IMR-90 (cell line): ENCODE results near the gene CGNL1. TPM values are rescaled to one million over a fixed set of nuclear protein-coding genes. Genes with fewer than 3 reads are reported as not detected.

ENCODE experiments used
- ATAC-seq: fragments of 200-7000 bp; cut with Tn5 transposase; 2 replicates; pipeline ENCODE4 v1.9.1; 2020; ENCODE audit warnings: low read depth, mild to moderate bottlenecking, moderate library complexity
- BruUV-seq: library from RNA; stranded (reverse); fragments of 400-500 nt; replicated peaks from 2 replicates; lab custom pipeline; 2021; lab: Mats Ljungman, UMichigan
- CTCF ChIA-PET: fragments of 300-600 bp; formaldehyde crosslinking; extraction: SDS; loops from one replicate; lab custom pipeline; 2021; ENCODE audit warnings: antibody characterized with exemption; lab: Yijun Ruan, JAX
- POLR2A ChIA-PET: fragments of 300-600 bp; sonication (Branson Sonifier 250); formaldehyde crosslinking; loops from one replicate; lab custom pipeline; 2022; ENCODE audit warnings: antibody characterized with exemption; ENCODE audit not compliant: unreplicated experiment; lab: Charles Lee
- DNase-seq: peaks from one replicate; pipeline ENCODE4 v3.0.0; 2013
- H2AFZ ChIP-seq: replicated peaks from 2 replicates; pipeline ENCODE3; 2013; ENCODE audit warnings: low read length, mild to moderate bottlenecking; ENCODE audit not compliant: poor library complexity
- H2AK5ac ChIP-seq: 2 replicates; pipeline ENCODE4 v1.6.1; 2013; ENCODE audit warnings: low read depth, low read length, inconsistent platforms
- H2AK9ac ChIP-seq: replicated peaks from 2 replicates; pipeline ENCODE3; 2013; ENCODE audit warnings: mild to moderate bottlenecking, low read depth, low read length, moderate library complexity; ENCODE audit not compliant: poor library complexity
- H2BK120ac ChIP-seq: 2 replicates; pipeline ENCODE4 v1.6.1; 2013; ENCODE audit warnings: low read depth, low read length, inconsistent platforms
- H2BK15ac ChIP-seq: 3 replicates; pipeline ENCODE4 v1.6.1; 2013; ENCODE audit warnings: low read depth, low read length, inconsistent platforms
- H2BK20ac ChIP-seq: 2 replicates; pipeline ENCODE4 v1.6.1; 2013; ENCODE audit warnings: low read depth, mild to moderate bottlenecking, inconsistent platforms, low read length, moderate library complexity
- H2BK5ac ChIP-seq: 2 replicates; pipeline ENCODE4 v1.6.1; 2013; ENCODE audit warnings: mild to moderate bottlenecking, low read depth, low read length, inconsistent platforms; ENCODE audit not compliant: poor library complexity, severe bottlenecking
- H3K14ac ChIP-seq: replicated peaks from 2 replicates; pipeline ENCODE4 v1.6.1; 2013; ENCODE audit warnings: low read depth, low read length, inconsistent platforms
- H3K18ac ChIP-seq: 2 replicates; pipeline ENCODE4 v1.6.1; 2013; ENCODE audit warnings: low read depth, low read length, control low read depth
- H3K23ac ChIP-seq: 2 replicates; pipeline ENCODE4 v1.6.1; 2013; ENCODE audit warnings: low read depth, low read length, inconsistent platforms
- H3K27ac ChIP-seq: 2 replicates; pipeline ENCODE4 v1.5.1; 2013; ENCODE audit warnings: mild to moderate bottlenecking, control low read depth, low read length; ENCODE audit not compliant: insufficient read depth
- H3K27me3 ChIP-seq: 2 replicates; pipeline ENCODE4 v1.6.1; 2013; ENCODE audit warnings: low read length; ENCODE audit not compliant: control insufficient read depth, insufficient read depth
- H3K36me3 ChIP-seq: 2 replicates; pipeline ENCODE4 v1.6.1; 2013; ENCODE audit warnings: low read length, mixed read lengths; ENCODE audit not compliant: control insufficient read depth, insufficient read depth
- H3K4ac ChIP-seq: 2 replicates; pipeline ENCODE4 v1.6.1; 2013; ENCODE audit warnings: low read depth, low read length, inconsistent platforms
- H3K4me1 ChIP-seq: 2 replicates; pipeline ENCODE4 v1.6.1; 2013; ENCODE audit warnings: low read length, mixed read lengths; ENCODE audit not compliant: control insufficient read depth, insufficient read depth
- H3K4me2 ChIP-seq: 2 replicates; pipeline ENCODE4 v1.6.1; 2013; ENCODE audit warnings: low read depth, mild to moderate bottlenecking, control low read depth, low read length, moderate library complexity
- H3K4me3 ChIP-seq: 2 replicates; pipeline ENCODE4 v1.5.1; 2013; ENCODE audit warnings: low read depth, mild to moderate bottlenecking, control low read depth, low read length, moderate library complexity; ENCODE audit not compliant: insufficient read depth
- H3K56ac ChIP-seq: 2 replicates; pipeline ENCODE4 v1.6.1; 2013; ENCODE audit warnings: low read length, inconsistent platforms; ENCODE audit not compliant: insufficient read depth; ENCODE audit errors: extremely low read depth
- H3K79me1 ChIP-seq, 2 experiments: 2 replicates each; pipeline ENCODE4 v1.6.1; 2013; ENCODE audit warnings: low read length in 2 of 2, inconsistent platforms in 1 of 2, low read depth in 1 of 2
- H3K9ac ChIP-seq: 2 replicates; pipeline ENCODE4 v1.6.1; 2013; ENCODE audit warnings: low read depth, low read length, control low read depth
- H3K9me1 ChIP-seq: 2 replicates; pipeline ENCODE4 v1.6.1; 2013; ENCODE audit warnings: low read length, inconsistent platforms; ENCODE audit not compliant: insufficient read depth
- H3K9me3 ChIP-seq: 2 replicates; pipeline ENCODE4 v1.6.1; 2013; ENCODE audit warnings: low read length; ENCODE audit not compliant: control insufficient read depth, insufficient read depth
- H4K20me1 ChIP-seq: 2 replicates; pipeline ENCODE4 v1.6.1; 2013; ENCODE audit warnings: low read length, inconsistent platforms; ENCODE audit not compliant: insufficient read depth
- H4K5ac ChIP-seq: 2 replicates; pipeline ENCODE4 v1.6.1; 2013; ENCODE audit warnings: mild to moderate bottlenecking, low read depth, low read length, control low read depth
- H4K8ac ChIP-seq, 2 experiments: 2 replicates each; pipeline ENCODE4 v1.6.1; 2013; ENCODE audit warnings: low read depth in 2 of 2, low read length in 2 of 2, control low read depth in 1 of 2, inconsistent platforms in 1 of 2
- H4K91ac ChIP-seq: 2 replicates; pipeline ENCODE4 v1.6.1; 2013; ENCODE audit warnings: low read depth, low read length, inconsistent platforms; ENCODE audit not compliant: insufficient read depth
- BHLHE40 ChIP-seq: fragments of 150-350 bp; IDR thresholded peaks from 2 replicates; pipeline ENCODE4 v1.6.1; 2016; ENCODE audit warnings: mild to moderate bottlenecking, low read depth, low read length
- CEBPB ChIP-seq: IDR thresholded peaks from 2 replicates; pipeline ENCODE4 v1.6.1; 2012; ENCODE audit warnings: low read depth, low read length, improper control_type of control experiment
- CHD1 ChIP-seq: IDR thresholded peaks from 2 replicates; pipeline ENCODE4 v1.6.1; 2012; ENCODE audit warnings: low read depth, low read length, improper control_type of control experiment
- ELK1 ChIP-seq: fragments of 150-350 bp; IDR thresholded peaks from 2 replicates; pipeline ENCODE4 v1.6.1; 2016; ENCODE audit warnings: low read depth, mild to moderate bottlenecking, low read length, moderate library complexity, borderline replicate concordance
- FOS ChIP-seq: fragments of 150-350 bp; IDR thresholded peaks from 2 replicates; pipeline ENCODE4 v1.6.1; 2016; ENCODE audit warnings: low read depth, low read length
- MAFK ChIP-seq: IDR thresholded peaks from 2 replicates; pipeline ENCODE4 v1.6.1; 2012; ENCODE audit warnings: low read depth, low read length, improper control_type of control experiment
- MAZ ChIP-seq: IDR thresholded peaks from 2 replicates; pipeline ENCODE4 v1.6.1; 2012; ENCODE audit warnings: low read depth, mild to moderate bottlenecking, low read length, improper control_type of control experiment, moderate library complexity, borderline replicate concordance
- MXI1 ChIP-seq: IDR thresholded peaks from 2 replicates; pipeline ENCODE4 v1.6.1; 2012; ENCODE audit warnings: low read depth, mild to moderate bottlenecking, low read length, moderate library complexity, borderline replicate concordance
- NFE2L2 ChIP-seq: fragments of 150-350 bp; IDR thresholded peaks from 2 replicates; pipeline ENCODE4 v1.6.1; 2016; ENCODE audit warnings: low read depth, mild to moderate bottlenecking, low read length
- POLR2A ChIP-seq: IDR thresholded peaks from 2 replicates; pipeline ENCODE4 v1.6.1; 2012; ENCODE audit warnings: mild to moderate bottlenecking, low read depth, low read length
- RAD21 ChIP-seq: IDR thresholded peaks from 2 replicates; pipeline ENCODE4 v1.6.1; 2012; ENCODE audit warnings: low read length, improper control_type of control experiment
- RCOR1 ChIP-seq: IDR thresholded peaks from 2 replicates; pipeline ENCODE4 v1.6.1; 2012; ENCODE audit warnings: mild to moderate bottlenecking, low read length, improper control_type of control experiment; ENCODE audit not compliant: insufficient replicate concordance
- RFX5 ChIP-seq: IDR thresholded peaks from 2 replicates; pipeline ENCODE4 v1.8.0; 2012; ENCODE audit warnings: low read depth, mild to moderate bottlenecking, low read length, moderate library complexity
- SMC3 ChIP-seq: fragments of 150-350 bp; IDR thresholded peaks from 2 replicates; pipeline ENCODE4 v1.6.1; 2016; ENCODE audit warnings: low read depth, mild to moderate bottlenecking, antibody characterized with exemption, low read length, moderate library complexity
- WGBS, 2 experiments: methylation state at CpG; one replicate each; pipeline versions ENCODE4 v1.1.5 to v1.1.7; 2013; ENCODE audit warnings: missing lambda C conversion rate in 2 of 2; ENCODE audit not compliant: insufficient read length in 1 of 2; ENCODE audit errors: extremely low coverage in 2 of 2; 5-methylcytosine and 5-hydroxymethylcytosine counted together
- dilution Hi-C: fragments of 300-500 bp; cut with HindIII; formaldehyde crosslinking; loops from one replicate; pipeline ENCODE4 v1.14.3; 2018; ENCODE audit warnings: low sequenced_read_pairs; ENCODE audit not compliant: unreplicated experiment
- in situ Hi-C: fragments of 300-500 bp; cut with MboI; formaldehyde crosslinking; loops from 3 replicates; pipeline ENCODE4 v1.14.3; 2019; ENCODE audit warnings: low sequenced_read_pairs, inconsistent platforms, mixed read lengths
- intact Hi-C: fragments of 100-400 bp; cut with micrococcal nuclease; formaldehyde crosslinking; loops from 2 replicates; pipeline ENCODE4 v1.10.0; 2022
- polyA plus RNA-seq, 3 experiments: library from polyadenylated mRNA; depleted of rRNA; stranded (reverse); fragments of >200 nt; gene quantifications; 2 replicates each; pipeline ENCODE4 v1.2.3, GENCODE V29; 2012; ENCODE audit warnings: low replicate concordance in 1 of 3
- total RNA-seq: library from RNA; depleted of rRNA; stranded (reverse); fragments of >200 nt; gene quantifications from 2 replicates; pipeline ENCODE4 v1.2.3, GENCODE V29; 2012
- TF ChIP-seq, protein P1 (sequence below): conservative IDR thresholded peaks from 2 replicates; pipeline ENCODE4 v1.5.1; 2012; ENCODE audit warnings: mild to moderate bottlenecking, low read depth, low read length, improper control_type of control experiment
- TF ChIP-seq, protein P2 (sequence below): fragments of 150-350 bp; IDR thresholded peaks from 2 replicates; pipeline ENCODE4 v1.6.1; 2017; ENCODE audit warnings: mild to moderate bottlenecking, antibody characterized with exemption, low read length, low read depth

CGNL1 gene
- total and polyA plus RNA-seq, 2 of the 4 experiments (the other 2 are of a cell fraction): 0.07 to 0.18 TPM

- H3K56ac ChIP-seq: no peak overlapping the region
- TF ChIP-seq MAZ: no peak
- no peak for TF ChIP-seq FOS
- TF ChIP-seq, protein P1, sequence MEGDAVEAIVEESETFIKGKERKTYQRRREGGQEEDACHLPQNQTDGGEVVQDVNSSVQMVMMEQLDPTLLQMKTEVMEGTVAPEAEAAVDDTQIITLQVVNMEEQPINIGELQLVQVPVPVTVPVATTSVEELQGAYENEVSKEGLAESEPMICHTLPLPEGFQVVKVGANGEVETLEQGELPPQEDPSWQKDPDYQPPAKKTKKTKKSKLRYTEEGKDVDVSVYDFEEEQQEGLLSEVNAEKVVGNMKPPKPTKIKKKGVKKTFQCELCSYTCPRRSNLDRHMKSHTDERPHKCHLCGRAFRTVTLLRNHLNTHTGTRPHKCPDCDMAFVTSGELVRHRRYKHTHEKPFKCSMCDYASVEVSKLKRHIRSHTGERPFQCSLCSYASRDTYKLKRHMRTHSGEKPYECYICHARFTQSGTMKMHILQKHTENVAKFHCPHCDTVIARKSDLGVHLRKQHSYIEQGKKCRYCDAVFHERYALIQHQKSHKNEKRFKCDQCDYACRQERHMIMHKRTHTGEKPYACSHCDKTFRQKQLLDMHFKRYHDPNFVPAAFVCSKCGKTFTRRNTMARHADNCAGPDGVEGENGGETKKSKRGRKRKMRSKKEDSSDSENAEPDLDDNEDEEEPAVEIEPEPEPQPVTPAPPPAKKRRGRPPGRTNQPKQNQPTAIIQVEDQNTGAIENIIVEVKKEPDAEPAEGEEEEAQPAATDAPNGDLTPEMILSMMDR: no peak
- TF ChIP-seq MXI1: no peak
- TF ChIP-seq CHD1: no peak
- no peak for TF ChIP-seq RFX5
- TF ChIP-seq, protein P2, sequence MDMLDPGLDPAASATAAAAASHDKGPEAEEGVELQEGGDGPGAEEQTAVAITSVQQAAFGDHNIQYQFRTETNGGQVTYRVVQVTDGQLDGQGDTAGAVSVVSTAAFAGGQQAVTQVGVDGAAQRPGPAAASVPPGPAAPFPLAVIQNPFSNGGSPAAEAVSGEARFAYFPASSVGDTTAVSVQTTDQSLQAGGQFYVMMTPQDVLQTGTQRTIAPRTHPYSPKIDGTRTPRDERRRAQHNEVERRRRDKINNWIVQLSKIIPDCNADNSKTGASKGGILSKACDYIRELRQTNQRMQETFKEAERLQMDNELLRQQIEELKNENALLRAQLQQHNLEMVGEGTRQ: no peak
- TF ChIP-seq CEBPB: no peak
- TF ChIP-seq NFE2L2: no peak
- no peak for TF ChIP-seq RCOR1
- TF ChIP-seq BHLHE40: no peak
- TF ChIP-seq ELK1: no peak
- TF ChIP-seq MAFK: no peak
- no peak for TF ChIP-seq POLR2A
- no peak for TF ChIP-seq SMC3
- no peak for TF ChIP-seq RAD21
- dilution Hi-C loops (no loop called here), intact Hi-C loops (no loop called here), in situ Hi-C loops (no loop called here)
- no peaks in the 10 kb centered on the region for H3K79me1 ChIP-seq
- no TSS peak for BruUV-seq
- no peak overlapping the region for H4K91ac ChIP-seq
- CTCF ChIA-PET: no interaction called here
- peaks cover 20% of the 10 kb centered on the region for H3K27me3 ChIP-seq
- no peak overlapping the region for H3K23ac ChIP-seq
- no peak overlapping the region for H3K9ac ChIP-seq
- H3K14ac ChIP-seq: no peak overlapping the region
- no peaks in the 10 kb centered on the region for H3K9me3 ChIP-seq
- no peaks in the 10 kb centered on the region for H3K4me1 ChIP-seq
- POLR2A ChIA-PET: no interaction called here
- no peak overlapping the region for H3K4ac ChIP-seq
- WGBS, 2 experiments: no CpG with 5 or more reads among the region's 8 CpGs
- H4K5ac ChIP-seq: no peak overlapping the region
- H4K20me1 ChIP-seq: no peaks in the 10 kb centered on the region
- H3K27ac ChIP-seq: no peak overlapping the region
- no peak for ATAC-seq
- no peak overlapping the region for H2AFZ ChIP-seq
- no peak overlapping the region for H2AK5ac ChIP-seq
- H2BK20ac ChIP-seq: no peak overlapping the region
- H2BK120ac ChIP-seq: no peak overlapping the region
- H3K4me2 ChIP-seq: no peak overlapping the region
- DNase-seq: no peak
- no peaks in the 10 kb centered on the region for H3K36me3 ChIP-seq
- H2BK15ac ChIP-seq: no peak overlapping the region
- no peak overlapping the region for H2AK9ac ChIP-seq
- H3K4me3 ChIP-seq: no peak overlapping the region
- H2BK5ac ChIP-seq: no peak overlapping the region
- H3K18ac ChIP-seq: no peak overlapping the region
- H3K9me1 ChIP-seq: no peaks in the 10 kb centered on the region
- no peak overlapping the region for H4K8ac ChIP-seq
These were observed 14.3 kb downstream of the CGNL1 start for GRCh38 chr15:57390583-57390982.
